Activated CD8-positive, alpha-beta memory T cell treated with anti-CD3 and anti-CD28 coated beads, Interleukin-2, amount 50 U/mL, for 4 hours (primary cell): Measurements from ENCODE around the gene GMPR2.

Experiments used
- DNase-seq: peaks from one replicate; pipeline ENCODE4 v3.0.0-alpha.2; 2020

GMPR2 gene

GRCh38 chr14:24254630-24255392 is 22.1 kb downstream of the GMPR2 start:
- DNase-seq: no peak

- no peak for DNase-seq
Measured at GRCh38 chr14:24255438-24255837, 22.7 kb downstream of the GMPR2 start.

GRCh38 chr14:24255931-24256711 is 23.4 kb downstream of the GMPR2 start:
- no peak for DNase-seq

- DNase-seq: no peak
Measured at GRCh38 chr14:24256960-24257359, 24.2 kb downstream of the GMPR2 start.

GRCh38 chr14:24258119-24258518 is 25.4 kb downstream of the GMPR2 start:
- no peak for DNase-seq

GRCh38 chr14:24258548-24259265 is 26.0 kb downstream of the GMPR2 start:
- no peak for DNase-seq

- no peak for DNase-seq
Measured at GRCh38 chr14:24259282-24260025, 26.7 kb downstream of the GMPR2 start.

GRCh38 chr14:24260026-24260779 is 27.5 kb downstream of the GMPR2 start:
- DNase-seq: no peak

- no peak for DNase-seq
Measured at GRCh38 chr14:24260780-24261157, 28.0 kb downstream of the GMPR2 start.

- no peak for DNase-seq
Measured at GRCh38 chr14:24261256-24261968, 28.7 kb downstream of the GMPR2 start.

- no peak for DNase-seq
Measured at GRCh38 chr14:24261969-24262327, 29.2 kb downstream of the GMPR2 start.

- DNase-seq: no peak
Measured at GRCh38 chr14:24262821-24263733, 30.3 kb downstream of the GMPR2 start, which contains the start of gene TGM1. TSS of gene TGM1 (minus strand) at chr14:24263177. CDS start at chr14:24262352, 825 bp downstream.

- no peak for DNase-seq
Measured at GRCh38 chr14:24263848-24264247, 31.1 kb downstream of the GMPR2 start.

- DNase-seq: no peak
Measured at GRCh38 chr14:24264298-24264697, 31.6 kb downstream of the GMPR2 start.

- no peak for DNase-seq
Measured at GRCh38 chr14:24266344-24267244, 33.9 kb downstream of the GMPR2 start.

- no peak for DNase-seq
Measured at GRCh38 chr14:24267516-24267915, 34.8 kb downstream of the GMPR2 start.

- no peak for DNase-seq
Measured at GRCh38 chr14:24268225-24268624, 35.5 kb downstream of the GMPR2 start.

- DNase-seq: no peak
Measured at GRCh38 chr14:24269368-24269767, 36.6 kb downstream of the GMPR2 start.

- DNase-seq: no peak
Measured at GRCh38 chr14:24269910-24270536, 37.3 kb downstream of the GMPR2 start.
